Nephron (organoid): ENCODE data around the gene RIMBP2.

Experiments used
- H3K27ac Mint-ChIP-seq, 3 experiments: 2 replicates each; pipeline ENCODE4 v1.8.0; 2020; ENCODE audit warnings: mixed read lengths in 3 of 3, mild to moderate bottlenecking in 2 of 3, moderate library complexity in 1 of 3
- H3K27me3 Mint-ChIP-seq: 2 replicates; pipeline ENCODE4 v1.8.0; 2021; ENCODE audit warnings: low read depth, mild to moderate bottlenecking, moderate library complexity, mixed read lengths
- H3K36me3 Mint-ChIP-seq: 2 replicates; pipeline ENCODE4 v1.8.0; 2020; ENCODE audit warnings: low read depth, mixed read lengths
- H3K4me1 Mint-ChIP-seq: 2 replicates; pipeline ENCODE4 v1.8.0; 2020; ENCODE audit warnings: mixed read lengths
- H3K4me3 Mint-ChIP-seq, 3 experiments: 2 replicates each; pipeline ENCODE4 v1.8.0; 2020; ENCODE audit warnings: mild to moderate bottlenecking in 3 of 3, mixed read lengths in 3 of 3, moderate library complexity in 2 of 3
- H3K9me3 Mint-ChIP-seq: 2 replicates; pipeline ENCODE4 v1.8.0; 2020; ENCODE audit warnings: mixed read lengths
- TF ChIP-seq, protein P1 (sequence below), 3 experiments: fragments of 200-600 bp; sonication (generic); IDR thresholded peaks; one replicate each; pipeline ENCODE4 v1.5.0; 2021; ENCODE audit warnings: antibody characterized with exemption in 3 of 3; ENCODE audit not compliant: unreplicated experiment in 3 of 3

The RIMBP2 gene

DNA sequence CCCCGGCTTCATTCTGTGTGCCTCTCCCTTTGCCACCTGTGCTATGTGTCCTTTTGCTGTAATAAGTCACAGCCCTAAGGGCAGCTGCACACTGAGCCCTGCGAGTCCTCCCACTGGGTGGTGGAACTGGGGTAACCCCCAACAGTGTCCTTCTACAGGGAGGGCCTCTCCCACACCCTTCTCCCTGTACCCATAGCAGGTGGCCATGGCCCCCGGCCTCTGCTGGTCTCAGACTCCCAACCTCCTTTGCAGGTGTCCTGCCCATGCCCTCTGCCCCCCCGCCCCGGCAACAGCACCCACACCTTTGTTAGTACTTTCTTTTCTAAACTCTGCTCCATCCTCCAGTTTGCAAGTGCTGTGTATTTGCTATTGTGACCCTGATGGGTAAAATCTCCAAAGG is 206.6 kb downstream of the RIMBP2 start:
- no peaks in the 10 kb centered on the region for H3K36me3 Mint-ChIP-seq
- H3K4me1 Mint-ChIP-seq = peaks cover 4% of the 10 kb centered on the region
- TF ChIP-seq, protein P1, sequence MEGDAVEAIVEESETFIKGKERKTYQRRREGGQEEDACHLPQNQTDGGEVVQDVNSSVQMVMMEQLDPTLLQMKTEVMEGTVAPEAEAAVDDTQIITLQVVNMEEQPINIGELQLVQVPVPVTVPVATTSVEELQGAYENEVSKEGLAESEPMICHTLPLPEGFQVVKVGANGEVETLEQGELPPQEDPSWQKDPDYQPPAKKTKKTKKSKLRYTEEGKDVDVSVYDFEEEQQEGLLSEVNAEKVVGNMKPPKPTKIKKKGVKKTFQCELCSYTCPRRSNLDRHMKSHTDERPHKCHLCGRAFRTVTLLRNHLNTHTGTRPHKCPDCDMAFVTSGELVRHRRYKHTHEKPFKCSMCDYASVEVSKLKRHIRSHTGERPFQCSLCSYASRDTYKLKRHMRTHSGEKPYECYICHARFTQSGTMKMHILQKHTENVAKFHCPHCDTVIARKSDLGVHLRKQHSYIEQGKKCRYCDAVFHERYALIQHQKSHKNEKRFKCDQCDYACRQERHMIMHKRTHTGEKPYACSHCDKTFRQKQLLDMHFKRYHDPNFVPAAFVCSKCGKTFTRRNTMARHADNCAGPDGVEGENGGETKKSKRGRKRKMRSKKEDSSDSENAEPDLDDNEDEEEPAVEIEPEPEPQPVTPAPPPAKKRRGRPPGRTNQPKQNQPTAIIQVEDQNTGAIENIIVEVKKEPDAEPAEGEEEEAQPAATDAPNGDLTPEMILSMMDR (IDR thresholded peaks at IDR 0.05; ENCODE audit: unreplicated experiment in 3 of 3) = no peak
- peaks cover 27% of the 10 kb centered on the region for H3K27me3 Mint-ChIP-seq
- no peaks in the 10 kb centered on the region for H3K9me3 Mint-ChIP-seq
- no peak overlapping the region for H3K27ac Mint-ChIP-seq
- H3K4me3 Mint-ChIP-seq = no peak overlapping the region

GRCh38 chr12:130508847-130509246 is 207.3 kb downstream of the RIMBP2 start:
- no peaks in the 10 kb centered on the region for H3K36me3 Mint-ChIP-seq
- no peak overlapping the region for H3K4me3 Mint-ChIP-seq
- no peak overlapping the region for H3K27ac Mint-ChIP-seq
- TF ChIP-seq, protein P1 (IDR thresholded peaks at IDR 0.05; ENCODE audit: unreplicated experiment in 3 of 3) = no peak
- no peaks in the 10 kb centered on the region for H3K9me3 Mint-ChIP-seq
- peaks cover 31% of the 10 kb centered on the region for H3K27me3 Mint-ChIP-seq
- peaks cover 4% of the 10 kb centered on the region for H3K4me1 Mint-ChIP-seq

- H3K27me3 Mint-ChIP-seq = peaks cover 31% of the 10 kb centered on the region
- TF ChIP-seq, protein P1 (IDR thresholded peaks at IDR 0.05; ENCODE audit: unreplicated experiment in 3 of 3) = no peak
- H3K9me3 Mint-ChIP-seq = no peaks in the 10 kb centered on the region
- no peak overlapping the region for H3K27ac Mint-ChIP-seq
- no peaks in the 10 kb centered on the region for H3K36me3 Mint-ChIP-seq
- no peak overlapping the region for H3K4me3 Mint-ChIP-seq
- H3K4me1 Mint-ChIP-seq = peaks cover 4% of the 10 kb centered on the region
These were observed 207.8 kb downstream of the RIMBP2 start for GRCh38 chr12:130508318-130508717.

DNA sequence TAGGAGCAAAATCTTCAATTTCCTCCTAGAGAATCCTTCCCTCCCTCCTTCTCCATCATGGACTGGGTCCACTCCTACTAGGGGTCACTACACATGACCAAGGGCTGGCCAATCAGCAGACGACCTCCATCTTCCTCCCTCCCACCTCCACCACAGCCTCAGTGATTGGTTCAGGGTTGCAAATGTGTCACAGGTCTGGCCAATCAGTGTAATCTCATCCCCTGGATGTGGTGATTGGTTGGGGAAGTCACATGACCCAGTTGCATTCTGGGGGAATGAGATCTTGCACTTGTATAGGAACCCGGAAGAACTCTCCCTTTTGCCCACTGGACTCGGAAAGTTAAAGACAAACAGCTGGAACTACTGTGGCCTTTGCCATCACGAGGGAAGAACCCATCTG is 209.3 kb downstream of the RIMBP2 start:
- Mint-ChIP-seq H3K4me3 (no peak overlapping the region), H3K9me3 (no peaks in the 10 kb centered on the region), H3K27me3 (peaks cover 31% of the 10 kb centered on the region), H3K27ac (no peak overlapping the region), H3K4me1 (peaks cover 4% of the 10 kb centered on the region), H3K36me3 (no peaks in the 10 kb centered on the region)
- TF ChIP-seq, protein P1 (IDR thresholded peaks at IDR 0.05; ENCODE audit: unreplicated experiment in 3 of 3) = no peak

GRCh38 chr12:130504840-130505175 is 211.3 kb downstream of the RIMBP2 start:
- no peaks in the 10 kb centered on the region for H3K36me3 Mint-ChIP-seq
- TF ChIP-seq, protein P1 (IDR thresholded peaks at IDR 0.05; ENCODE audit: unreplicated experiment in 3 of 3) = no peak

GRCh38 chr12:130504110-130504839 is 211.8 kb downstream of the RIMBP2 start:
- Mint-ChIP-seq H3K36me3 (no peaks in the 10 kb centered on the region), H3K4me3 (no peak overlapping the region), H3K4me1 (peaks cover 4% of the 10 kb centered on the region), H3K27ac (no peak overlapping the region), H3K9me3 (no peaks in the 10 kb centered on the region), H3K27me3 (peaks cover 19% of the 10 kb centered on the region)
- TF ChIP-seq, protein P1 (IDR thresholded peaks at IDR 0.05; ENCODE audit: unreplicated experiment in 3 of 3) = no peak

More at GRCh38 chr12:130504840-130505175, 211.3 kb downstream of the RIMBP2 start:
- no peaks in the 10 kb centered on the region for H3K9me3 Mint-ChIP-seq
- peaks cover 23% of the 10 kb centered on the region for H3K27me3 Mint-ChIP-seq
- no peak overlapping the region for H3K27ac Mint-ChIP-seq
- peaks cover 4% of the 10 kb centered on the region for H3K4me1 Mint-ChIP-seq
- no peak overlapping the region for H3K4me3 Mint-ChIP-seq
